ENCODE results near the gene TSPEAR.

TSPEAR gene

DNA sequence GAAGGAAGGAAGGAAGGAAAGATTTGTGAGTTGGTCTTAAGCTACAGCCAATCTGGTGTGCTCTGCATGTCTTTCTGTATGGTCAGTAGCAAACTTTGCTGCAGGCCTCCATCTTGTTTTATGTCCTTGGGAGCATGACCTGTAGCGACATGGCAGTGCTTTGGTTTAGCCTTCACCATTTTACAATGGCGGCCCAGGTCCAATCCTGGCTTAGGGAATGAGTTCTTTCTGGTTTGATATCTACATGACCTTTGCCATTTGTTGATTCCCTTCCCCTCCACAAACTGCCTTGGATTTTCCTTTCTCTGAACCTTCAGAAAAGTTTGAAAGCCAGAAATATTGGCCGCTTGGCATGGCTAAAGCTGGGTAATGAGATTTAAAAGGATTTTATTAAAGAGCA is 30.5 kb upstream of the TSPEAR start:
- DNase-seq (ENCODE audit: extremely low read depth in 1 of 2, low read depth in 1 of 2) = no peak

DNA sequence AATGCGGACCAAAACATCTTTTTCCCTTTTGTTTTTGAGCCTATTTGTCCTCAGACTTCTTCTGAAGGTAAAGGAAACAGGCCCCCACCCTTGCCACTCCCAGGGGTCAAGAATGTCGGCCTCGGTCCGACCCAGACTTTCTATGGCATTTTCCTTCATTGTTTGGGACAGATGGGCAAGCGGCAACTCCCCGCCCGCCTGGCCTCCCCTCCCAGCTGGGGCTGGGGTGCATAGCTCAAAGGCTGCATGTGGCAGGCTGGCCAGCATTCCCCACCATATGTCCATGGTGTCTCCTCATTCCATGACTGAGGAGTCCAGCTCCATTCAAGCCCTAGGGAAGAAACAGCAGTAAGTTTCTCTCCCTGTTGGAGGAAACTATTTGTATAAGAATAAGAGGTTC is 29.4 kb upstream of the TSPEAR start:
- no peak for DNase-seq (ENCODE audit: extremely low read depth in 1 of 2, low read depth in 1 of 2)

GRCh38 chr21:44739316-44739715 is 27.9 kb upstream of the TSPEAR start:
- no peak for DNase-seq (ENCODE audit: extremely low read depth in 1 of 2, low read depth in 1 of 2)

DNA sequence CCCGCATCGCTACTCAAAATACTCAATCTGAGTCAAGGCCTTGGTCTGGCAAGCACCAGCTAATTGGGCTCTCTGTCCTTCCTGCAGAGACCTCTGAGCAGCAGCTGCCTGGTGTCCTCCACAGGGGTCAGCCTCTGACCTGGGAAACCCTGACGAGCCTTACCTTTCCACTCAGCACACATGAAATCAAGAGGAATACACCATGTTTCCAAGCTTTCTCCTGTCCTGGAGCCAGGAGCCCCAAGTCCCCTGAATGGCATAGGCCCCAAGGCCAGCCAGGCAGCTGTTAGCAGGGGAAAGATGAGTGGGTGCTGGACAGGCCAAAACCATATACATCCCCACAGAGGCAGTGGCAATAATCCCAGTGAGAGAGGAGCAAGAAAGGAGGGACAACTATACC is 27.2 kb upstream of the TSPEAR start:
- no peak for DNase-seq (ENCODE audit: extremely low read depth in 1 of 2, low read depth in 1 of 2)

GRCh38 chr21:44737706-44738354 is 26.5 kb upstream of the TSPEAR start:
- no peak for DNase-seq (ENCODE audit: extremely low read depth in 1 of 2, low read depth in 1 of 2)

GRCh38 chr21:44736291-44737004 is 25.1 kb upstream of the TSPEAR start:
- no peak for DNase-seq (ENCODE audit: extremely low read depth in 1 of 2, low read depth in 1 of 2)

DNA sequence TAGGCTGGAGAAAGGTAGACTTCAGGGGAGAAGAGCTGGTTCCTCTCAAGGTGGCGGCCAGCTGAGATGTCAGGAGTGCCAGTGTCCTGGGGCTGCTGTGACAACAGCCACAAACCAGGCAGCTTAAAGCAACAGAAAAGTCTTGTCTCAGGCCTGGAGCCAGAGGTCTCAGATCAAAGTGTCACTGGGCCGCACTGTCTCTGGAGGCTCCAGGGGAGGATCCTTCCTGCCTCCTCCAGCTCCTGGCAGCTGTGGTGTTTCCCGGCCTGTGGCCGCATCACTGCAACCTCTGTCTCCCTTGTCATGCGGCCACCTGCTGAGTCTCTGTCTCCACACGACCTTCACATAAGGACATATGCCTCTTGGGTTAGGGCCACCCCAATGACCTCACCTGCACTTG is 24.4 kb upstream of the TSPEAR start:
- DNase-seq (ENCODE audit: extremely low read depth in 1 of 2, low read depth in 1 of 2) = no peak

- no peak for DNase-seq (ENCODE audit: extremely low read depth in 1 of 2, low read depth in 1 of 2)
Measured at GRCh38 chr21:44734841-44735240, 23.5 kb upstream of the TSPEAR start.

GRCh38 chr21:44734026-44734745 is 22.8 kb upstream of the TSPEAR start:
- DNase-seq (ENCODE audit: extremely low read depth in 1 of 2, low read depth in 1 of 2) = no peak

DNA sequence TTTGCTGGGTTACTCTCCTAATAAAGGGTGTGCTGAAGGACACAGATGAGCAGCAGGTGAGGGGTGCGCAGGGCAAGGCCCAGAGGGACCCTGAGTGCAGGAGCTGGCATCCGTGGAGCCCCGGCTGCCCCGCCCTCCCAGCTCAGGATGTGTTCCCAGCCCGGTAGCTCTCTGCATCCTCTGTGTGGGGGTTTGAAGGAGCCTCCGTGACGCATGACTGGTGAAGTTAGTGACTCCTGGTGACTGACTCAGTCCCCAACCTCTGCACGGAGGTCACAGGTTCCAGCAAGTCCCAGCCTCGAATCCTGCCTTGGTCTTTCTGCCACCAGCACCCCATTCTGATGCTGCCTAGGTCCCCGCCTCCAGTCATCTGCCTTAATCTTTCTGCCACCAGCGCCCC is 21.6 kb upstream of the TSPEAR start:
- DNase-seq (ENCODE audit: extremely low read depth in 1 of 2, low read depth in 1 of 2) = no peak

DNA sequence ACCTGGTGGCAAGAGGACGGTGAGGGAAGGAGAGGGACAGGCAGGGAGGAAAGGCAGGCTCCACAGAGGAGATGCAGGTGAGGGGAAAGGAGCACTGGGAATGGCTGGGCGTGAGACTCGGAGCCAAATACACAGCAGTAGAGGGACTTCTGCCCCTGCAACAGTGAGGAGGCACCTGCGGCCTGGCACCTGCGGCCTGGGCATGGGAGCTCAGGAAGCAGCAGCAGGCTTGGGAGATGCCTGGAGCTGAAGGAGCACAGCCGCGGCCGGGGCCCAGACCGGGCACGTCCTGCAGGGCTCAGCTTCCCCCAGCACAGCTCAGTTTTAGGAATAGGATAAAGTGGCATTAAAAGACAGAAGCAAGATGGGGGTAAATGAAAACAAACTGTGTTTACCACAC is 20.9 kb upstream of the TSPEAR start:
- DNase-seq (ENCODE audit: extremely low read depth in 1 of 2, low read depth in 1 of 2) = no peak

DNA sequence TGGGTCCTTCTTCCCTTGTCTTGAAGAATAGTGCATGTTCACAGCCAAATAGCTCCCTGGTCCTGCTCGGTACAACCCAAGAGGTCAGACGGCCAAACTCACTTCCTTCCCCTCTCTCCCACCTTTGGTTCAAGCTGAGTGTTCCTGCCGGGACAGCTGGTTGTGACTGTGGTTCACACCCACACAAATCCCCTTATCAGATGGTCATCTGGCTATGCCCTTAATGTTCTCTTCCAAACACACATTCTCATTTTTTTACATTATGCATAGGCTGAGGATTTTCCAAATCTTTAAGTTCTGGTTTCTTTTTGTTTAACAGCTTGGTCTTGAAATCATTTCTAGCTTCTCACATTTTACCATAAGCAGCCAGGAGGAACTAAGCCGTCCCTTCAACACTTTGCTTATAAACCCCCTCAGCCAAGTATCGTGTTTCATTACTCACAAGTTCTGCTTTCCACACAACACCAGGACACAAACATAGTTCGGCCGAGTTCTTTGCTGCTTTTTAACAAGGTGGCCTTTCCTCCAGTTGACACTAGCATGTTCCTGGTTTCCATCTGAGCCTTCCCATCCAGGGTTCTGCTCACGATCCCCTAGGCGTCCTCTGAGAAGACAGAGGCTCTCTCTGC is 19.7 kb upstream of the TSPEAR start:
- DNase-seq (ENCODE audit: extremely low read depth in 1 of 2, low read depth in 1 of 2) = no peak

- no peak for DNase-seq (ENCODE audit: extremely low read depth in 1 of 2, low read depth in 1 of 2)
Measured at GRCh38 chr21:44730028-44730395, 18.6 kb upstream of the TSPEAR start.

DNA sequence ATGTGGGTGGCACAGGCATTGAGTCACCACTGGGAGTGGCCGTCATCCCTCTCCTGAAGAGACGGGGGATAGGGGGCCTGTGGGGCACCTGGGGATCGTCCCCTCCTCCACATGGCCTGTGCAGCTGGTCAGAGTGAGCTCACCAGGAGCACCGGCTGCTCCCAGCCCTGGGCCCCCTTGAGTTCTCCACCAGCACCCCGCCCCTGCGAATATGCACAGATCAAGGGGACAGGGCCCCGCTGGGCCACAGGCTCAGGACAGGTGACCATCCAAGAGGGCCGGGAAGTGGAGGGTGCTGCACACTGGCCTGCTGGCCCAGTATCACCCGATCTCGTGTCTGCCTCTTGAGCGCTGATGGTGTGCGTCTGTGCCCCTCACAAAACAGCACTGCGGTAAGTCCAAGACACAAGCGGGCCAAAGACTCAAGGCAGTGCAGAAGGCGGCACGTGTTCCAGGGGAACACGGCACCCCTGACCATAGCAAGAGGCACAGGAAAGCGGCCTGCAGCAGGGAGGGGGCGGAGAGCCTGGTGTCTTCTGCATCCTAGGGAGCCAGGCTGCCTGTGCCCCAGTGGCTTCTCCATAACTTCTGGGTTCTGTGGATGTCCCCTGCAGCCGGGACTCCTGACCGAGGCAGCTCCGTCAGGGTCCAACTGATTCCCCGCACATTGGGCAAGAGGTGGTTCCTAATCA is 18.1 kb upstream of the TSPEAR start:
- no peak for DNase-seq (ENCODE audit: extremely low read depth in 1 of 2, low read depth in 1 of 2)

DNA sequence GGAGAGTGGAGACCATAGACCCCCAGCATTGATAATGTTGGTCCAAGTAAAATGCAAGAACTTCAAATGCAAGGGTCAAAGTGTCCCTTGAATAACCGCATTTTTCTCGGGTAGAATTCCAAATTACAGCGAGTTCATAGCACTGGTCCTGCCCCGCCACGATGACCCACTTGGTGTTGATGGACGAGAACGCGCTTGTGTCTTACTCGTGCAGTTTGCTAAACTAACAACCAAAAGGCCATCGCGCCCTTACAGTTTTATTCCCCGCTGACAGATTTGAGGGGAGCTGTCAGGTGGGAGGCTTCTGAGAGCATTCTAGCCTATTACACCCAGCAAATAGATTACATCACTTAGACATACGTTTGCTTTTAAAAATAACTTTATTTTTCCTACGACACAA is 17.3 kb upstream of the TSPEAR start:
- no peak for DNase-seq (ENCODE audit: extremely low read depth in 1 of 2, low read depth in 1 of 2)

GRCh38 chr21:44727757-44728156 is 16.4 kb upstream of the TSPEAR start:
- no peak for DNase-seq (ENCODE audit: extremely low read depth in 1 of 2, low read depth in 1 of 2)

- no peak for DNase-seq (ENCODE audit: extremely low read depth in 1 of 2, low read depth in 1 of 2)
Measured at GRCh38 chr21:44727321-44727720, 15.9 kb upstream of the TSPEAR start.

DNA sequence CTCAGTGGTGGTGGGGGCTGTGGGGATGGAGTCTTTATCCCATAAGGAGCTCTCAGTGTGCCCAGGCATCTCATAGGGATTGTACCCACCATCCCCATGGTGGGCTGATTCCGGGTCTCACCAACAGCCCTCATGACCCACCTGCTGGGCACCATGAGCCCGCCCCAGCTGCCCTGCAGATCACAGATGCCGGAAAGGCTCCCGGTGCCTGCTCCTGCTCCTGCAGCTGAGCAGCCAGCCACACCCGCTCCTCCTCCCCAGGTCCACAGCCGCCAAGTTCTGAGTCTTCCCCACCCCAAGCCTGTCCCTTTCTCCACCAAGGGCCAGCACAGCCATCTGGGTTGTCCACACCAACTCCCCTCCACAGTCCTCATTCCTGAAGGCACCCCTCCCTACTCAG is 15.5 kb upstream of the TSPEAR start:
- DNase-seq (ENCODE audit: extremely low read depth in 1 of 2, low read depth in 1 of 2) = no peak

- DNase-seq (ENCODE audit: extremely low read depth in 1 of 2, low read depth in 1 of 2) = no peak
Measured at GRCh38 chr21:44724926-44725325, 13.6 kb upstream of the TSPEAR start.

GRCh38 chr21:44724196-44724595 is 12.8 kb upstream of the TSPEAR start:
- no peak for DNase-seq (ENCODE audit: extremely low read depth in 1 of 2, low read depth in 1 of 2)
